HUES64 (cell line): ENCODE data around the gene PLB1.

ENCODE experiments used
- H3K27ac ChIP-seq: 2 replicates; pipeline ENCODE4 v1.7.0; 2013; ENCODE audit warnings: low read depth, low read length, inconsistent platforms
- H3K27me3 ChIP-seq: 2 replicates; pipeline ENCODE4 v1.6.1; 2013; ENCODE audit warnings: mild to moderate bottlenecking, low read length; ENCODE audit not compliant: insufficient read depth
- H3K36me3 ChIP-seq: 2 replicates; pipeline ENCODE4 v1.6.1; 2013; ENCODE audit warnings: mild to moderate bottlenecking, low read length; ENCODE audit not compliant: insufficient read depth
- H3K4me1 ChIP-seq: 2 replicates; pipeline ENCODE4 v1.6.1; 2013; ENCODE audit warnings: mild to moderate bottlenecking, low read length, moderate library complexity; ENCODE audit not compliant: insufficient read depth
- H3K4me3 ChIP-seq: 2 replicates; pipeline ENCODE4 v1.5.1; 2013; ENCODE audit warnings: mild to moderate bottlenecking, low read length, moderate library complexity
- H3K9ac ChIP-seq: 2 replicates; pipeline ENCODE4 v1.6.1; 2013; ENCODE audit warnings: mild to moderate bottlenecking, low read depth, low read length
- H3K9me3 ChIP-seq: 2 replicates; pipeline ENCODE4 v1.6.1; 2013; ENCODE audit warnings: low read depth, low read length; ENCODE audit not compliant: insufficient read depth
- WGBS: fragments of 150-250, 120-280 bp; methylation state at CpG from one replicate; pipeline ENCODE4 v1.1.7; 2013; ENCODE audit warnings: missing lambda C conversion rate; 5-methylcytosine and 5-hydroxymethylcytosine counted together

The PLB1 gene

GRCh38 chr2:28654663-28655320 is 158.9 kb downstream of the PLB1 start:
- H3K36me3 ChIP-seq, result no peaks in the 10 kb centered on the region
- 82% methylated on average over 8 of the region's 8 CpGs for WGBS

GRCh38 chr2:28656937-28657615 is 161.2 kb downstream of the PLB1 start:
- Histone ChIP-seq H3K4me1 (no peaks in the 10 kb centered on the region), H3K27ac (no peak overlapping the region), H3K36me3 (no peaks in the 10 kb centered on the region), H3K27me3 (no peaks in the 10 kb centered on the region), H3K4me3 (no peak overlapping the region), H3K9ac (no peak overlapping the region), H3K9me3 (no peaks in the 10 kb centered on the region)
- WGBS, result 86% methylated on average over 5 of the region's 5 CpGs

More at GRCh38 chr2:28654663-28655320, 158.9 kb downstream of the PLB1 start:
- Histone ChIP-seq H3K27ac (no peak overlapping the region), H3K9ac (no peak overlapping the region), H3K4me1 (no peaks in the 10 kb centered on the region), H3K9me3 (no peaks in the 10 kb centered on the region), H3K4me3 (no peak overlapping the region), H3K27me3 (no peaks in the 10 kb centered on the region)

- Histone ChIP-seq H3K36me3 (no peaks in the 10 kb centered on the region), H3K27ac (no peak overlapping the region), H3K27me3 (no peaks in the 10 kb centered on the region), H3K4me1 (no peaks in the 10 kb centered on the region), H3K4me3 (no peak overlapping the region), H3K9me3 (no peaks in the 10 kb centered on the region), H3K9ac (no peak overlapping the region)
- 69% methylated on average over 1 of the region's 1 CpG for WGBS
These were observed 162.5 kb downstream of the PLB1 start for GRCh38 chr2:28658369-28658768.

- Histone ChIP-seq H3K4me1 (no peaks in the 10 kb centered on the region), H3K36me3 (no peaks in the 10 kb centered on the region), H3K9ac (no peak overlapping the region), H3K27me3 (no peaks in the 10 kb centered on the region), H3K27ac (no peak overlapping the region), H3K9me3 (no peaks in the 10 kb centered on the region), H3K4me3 (no peak overlapping the region)
These were observed 163.3 kb downstream of the PLB1 start for GRCh38 chr2:28659127-28659526.

DNA sequence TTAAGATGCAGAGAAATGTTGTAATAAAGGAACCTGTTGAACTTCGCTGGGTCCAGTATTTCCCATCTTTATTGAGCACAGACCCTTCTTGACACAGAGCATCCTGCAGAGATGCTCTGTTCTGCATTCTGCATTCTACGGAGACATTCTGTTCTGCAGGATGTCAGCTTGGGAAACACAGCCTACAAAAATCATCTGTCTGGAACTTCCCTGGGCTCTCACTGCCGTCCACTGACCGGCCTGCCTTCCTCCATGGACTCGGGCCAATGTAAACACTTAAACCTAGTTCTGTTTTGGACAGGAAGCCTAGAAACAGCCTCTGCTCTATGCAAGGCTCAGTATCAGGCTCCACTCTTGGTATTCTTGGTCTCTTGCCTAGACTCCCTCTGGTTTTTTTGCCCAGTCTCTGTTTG is 165.7 kb downstream of the PLB1 start:
- Histone ChIP-seq H3K9me3 (no peaks in the 10 kb centered on the region), H3K27me3 (no peaks in the 10 kb centered on the region), H3K4me1 (no peaks in the 10 kb centered on the region; the same call in 1 of the 2 replicates), H3K36me3 (no peaks in the 10 kb centered on the region), H3K4me3 (no peak overlapping the region), H3K9ac (no peak overlapping the region), H3K27ac (no peak overlapping the region)
- 91% methylated on average over 5 of the region's 5 CpGs for WGBS

DNA sequence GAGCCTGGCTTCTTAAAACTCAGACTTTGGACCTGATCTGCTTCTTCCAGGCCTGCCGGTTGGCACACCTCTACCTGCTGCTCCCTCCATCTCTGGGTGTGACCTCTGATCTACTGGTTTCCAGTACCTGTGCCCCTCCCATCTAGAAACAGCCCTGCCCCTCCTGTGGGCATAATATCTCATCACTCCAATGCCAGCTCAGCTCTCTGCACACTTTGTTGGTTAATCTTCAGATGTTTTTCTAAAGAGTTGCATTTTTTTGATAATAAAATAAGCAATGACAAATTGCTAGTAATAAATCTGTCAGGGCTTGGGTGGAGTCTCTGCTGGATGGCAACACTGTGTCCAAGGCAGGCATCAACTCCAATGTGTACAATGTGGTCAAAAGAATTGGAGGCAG is 166.2 kb downstream of the PLB1 start:
- H3K36me3 ChIP-seq, result no peaks in the 10 kb centered on the region
- H3K27ac ChIP-seq, result no peak overlapping the region
- H3K27me3 ChIP-seq, result no peaks in the 10 kb centered on the region
- H3K4me1 ChIP-seq, result no peaks in the 10 kb centered on the region; the same call in 1 of the 2 replicates
- no peaks in the 10 kb centered on the region for H3K9me3 ChIP-seq
- no peak overlapping the region for H3K4me3 ChIP-seq
- H3K9ac ChIP-seq, result no peak overlapping the region
- WGBS, result 90% methylated on average over 1 of the region's 1 CpG

DNA sequence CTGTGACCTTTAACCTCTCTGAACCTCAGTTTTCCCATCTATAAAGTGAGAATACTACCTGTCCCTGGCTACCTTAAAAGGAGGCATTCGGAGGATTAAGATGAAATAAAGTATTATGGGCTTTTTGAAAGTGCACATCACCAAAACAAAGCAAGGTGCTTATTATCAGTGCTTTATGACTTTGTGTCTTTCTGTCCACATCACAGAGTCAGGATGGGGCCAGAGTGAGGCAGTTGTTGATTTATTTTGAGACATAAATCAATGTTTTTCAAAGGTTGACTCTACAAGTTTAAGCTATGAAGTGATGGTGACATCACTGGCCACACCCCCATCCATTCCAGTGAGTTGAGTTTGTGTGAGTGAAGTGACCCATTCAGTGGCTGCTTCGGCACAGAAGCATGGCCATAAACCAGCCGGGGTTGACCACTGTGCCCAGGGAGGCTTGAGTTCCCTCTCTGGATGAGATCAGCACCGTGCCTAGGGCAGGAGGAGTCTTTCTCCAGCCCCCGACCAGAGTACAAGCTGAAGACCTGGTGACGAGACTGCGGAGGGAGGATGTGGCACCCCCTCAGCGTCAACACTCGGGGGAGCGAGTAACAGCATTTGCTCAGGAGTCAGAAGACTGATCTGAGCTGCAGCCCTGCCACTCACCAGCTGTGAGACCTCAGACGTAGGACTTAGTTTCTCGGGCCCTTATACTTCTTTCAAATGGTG is 166.8 kb downstream of the PLB1 start:
- H3K27ac ChIP-seq, result no peak overlapping the region
- H3K9ac ChIP-seq, result no peak overlapping the region
- H3K36me3 ChIP-seq, result no peaks in the 10 kb centered on the region
- H3K4me1 ChIP-seq, result no peaks in the 10 kb centered on the region; the same call in 1 of the 2 replicates
- no peaks in the 10 kb centered on the region for H3K27me3 ChIP-seq
- H3K9me3 ChIP-seq, result no peaks in the 10 kb centered on the region
- H3K4me3 ChIP-seq, result no peak overlapping the region
- 86% methylated on average over 12 of the region's 12 CpGs for WGBS

GRCh38 chr2:28663359-28663758 is 167.5 kb downstream of the PLB1 start:
- Histone ChIP-seq H3K27ac (no peak overlapping the region), H3K9ac (no peak overlapping the region), H3K4me1 (no peaks in the 10 kb centered on the region; the same call in 1 of the 2 replicates), H3K9me3 (no peaks in the 10 kb centered on the region), H3K36me3 (no peaks in the 10 kb centered on the region), H3K27me3 (no peaks in the 10 kb centered on the region), H3K4me3 (no peak overlapping the region)
- 96% methylated on average over 1 of the region's 1 CpG for WGBS

DNA sequence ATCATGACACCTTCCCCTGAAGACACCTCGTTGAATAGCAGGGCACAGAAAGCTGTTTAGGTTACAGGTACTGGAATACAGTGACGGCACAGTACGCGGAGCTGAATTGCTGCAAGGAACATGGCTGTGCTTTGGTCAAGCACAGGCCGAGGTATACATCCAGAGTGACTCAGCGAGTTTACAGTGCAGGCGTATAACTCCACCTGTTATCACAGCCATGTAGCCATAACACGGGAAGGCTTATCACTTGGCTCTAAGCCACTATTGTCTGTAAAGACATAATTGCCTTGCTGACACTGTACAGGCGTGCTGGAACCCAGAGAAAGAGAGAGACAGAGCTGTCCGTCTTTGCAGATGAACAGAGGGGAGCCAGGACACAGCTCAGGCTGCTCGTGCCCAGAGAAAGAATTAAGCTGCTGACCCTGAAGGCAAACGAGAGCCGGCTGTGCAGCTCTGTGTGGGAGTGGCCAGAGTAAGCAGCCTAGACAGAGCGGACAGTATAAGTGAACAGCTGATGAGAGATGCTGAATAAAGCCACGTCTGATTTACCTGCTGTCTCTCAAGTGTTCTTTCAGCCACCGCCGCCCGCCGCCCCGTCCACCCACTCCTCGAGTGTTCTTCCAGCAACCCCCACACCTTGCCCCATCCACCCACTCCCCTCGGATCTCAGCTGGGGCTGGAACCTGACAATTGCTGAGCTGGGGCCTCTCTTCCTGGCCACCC is 168.4 kb downstream of the PLB1 start:
- Histone ChIP-seq H3K27me3 (no peaks in the 10 kb centered on the region), H3K4me3 (no peak overlapping the region), H3K9me3 (no peaks in the 10 kb centered on the region), H3K36me3 (no peaks in the 10 kb centered on the region), H3K27ac (no peak overlapping the region), H3K4me1 (no peaks in the 10 kb centered on the region; the same call in 1 of the 2 replicates), H3K9ac (no peak overlapping the region)
- WGBS, result 91% methylated on average over 22 of the region's 22 CpGs

DNA sequence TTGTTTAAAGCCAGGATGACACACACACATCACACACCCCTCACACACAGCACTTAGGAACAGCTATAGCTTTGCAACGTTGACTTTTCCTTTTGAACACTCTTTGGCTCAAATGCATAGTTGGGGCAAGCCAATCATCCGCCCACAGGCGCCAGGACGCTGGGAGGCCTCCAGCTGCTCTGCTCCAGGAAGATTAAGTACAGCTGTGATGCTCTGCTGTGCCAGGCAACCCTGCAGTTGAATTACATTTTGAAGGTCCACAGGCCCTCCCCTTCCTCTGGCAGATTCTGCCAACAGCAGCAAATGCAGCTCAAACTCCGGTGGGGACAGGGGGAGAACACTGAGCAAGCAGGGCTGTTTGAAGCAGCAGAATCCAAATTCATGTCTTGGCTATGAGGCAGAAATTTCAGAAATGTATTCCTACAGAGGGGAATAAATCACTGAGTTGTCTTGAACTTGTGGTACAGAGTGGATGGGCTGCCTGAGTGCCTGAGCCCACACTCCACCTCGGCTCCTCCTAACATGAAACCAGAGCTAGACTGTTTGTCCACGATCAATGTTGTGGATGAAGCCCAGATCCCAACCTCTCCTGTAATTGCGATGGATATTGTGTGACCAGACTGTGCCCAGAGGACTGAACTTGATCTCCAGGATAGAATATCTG is 169.3 kb downstream of the PLB1 start:
- H3K4me3 ChIP-seq, result no peak overlapping the region
- no peak overlapping the region for H3K27ac ChIP-seq
- WGBS, result 75% methylated on average over 8 of the region's 8 CpGs
- no peaks in the 10 kb centered on the region; the same call in 1 of the 2 replicates for H3K4me1 ChIP-seq
- no peak overlapping the region for H3K9ac ChIP-seq
- H3K27me3 ChIP-seq, result no peaks in the 10 kb centered on the region
- H3K36me3 ChIP-seq, result no peaks in the 10 kb centered on the region
- no peaks in the 10 kb centered on the region for H3K9me3 ChIP-seq
